ENCODE results near the gene HOXB2. TPM values are rescaled to one million over a fixed set of nuclear protein-coding genes. Genes with fewer than 3 reads are reported as not detected.

The HOXB2 gene
- total and polyA plus RNA-seq, 2 of the 8 experiments (the other 6 are each of a cell fraction or from before 2014, with no cell fraction given) = not detected

DNA sequence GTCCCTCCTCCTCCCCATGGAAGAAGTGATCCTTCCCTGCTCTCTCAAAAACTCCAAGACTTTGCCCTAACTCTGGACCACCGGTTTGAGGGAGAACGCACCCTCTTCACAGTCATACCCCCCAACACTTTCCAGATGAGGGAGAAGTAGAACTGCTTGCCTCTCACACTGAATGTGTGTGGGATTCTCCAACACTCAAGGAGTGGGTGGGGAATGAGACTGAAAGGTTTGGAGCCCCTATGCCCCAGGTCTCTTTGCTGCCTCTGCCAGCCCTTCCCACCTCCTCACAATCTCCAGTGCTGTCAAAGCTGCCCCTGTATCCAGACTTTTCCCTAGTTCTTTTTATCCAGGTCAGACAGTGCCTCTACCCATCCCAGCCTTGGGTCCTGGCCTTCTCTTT lies 21.8 kb upstream of the HOXB2 start:
- TF ChIP-seq CBX8 (IDR thresholded peaks at IDR 0.05; ENCODE audit: borderline replicate concordance, low read depth, low read length) (0 out of 2 replicates have a peak, but pooled peaks have one; percentile 16), SAP30 (IDR thresholded peaks at IDR 0.05; ENCODE audit: insufficient read depth, insufficient replicate concordance, low read length) (no peak)
- Histone ChIP-seq H2BK20ac (ENCODE audit: low read length) (0 out of 2 replicates have a peak overlapping the region, but pooled peaks have one; percentile 80), H3K4me2 (ENCODE audit: insufficient read depth in 1 of 2, low read depth in 2 of 2, low read length in 2 of 2) (no peak overlapping the region), H2AK5ac (ENCODE audit: low read depth, low read length) (no peak overlapping the region), H3K23ac (ENCODE audit: insufficient read length) (no peak overlapping the region), H4K5ac (ENCODE audit: insufficient read length, low read depth, low read length) (no peak overlapping the region), H2BK12ac (ENCODE audit: low read depth, low read length) (peak overlapping the region; percentile 71), H3K56ac (replicated peaks; ENCODE audit: insufficient read length, low read depth, low read length) (no peak overlapping the region), H4K20me1 (replicated peaks in 1 of 2; ENCODE audit: control insufficient read depth in 1 of 2, insufficient read depth in 2 of 2, low read length in 2 of 2) (peaks cover 2 to 39% of the 10 kb centered on the region in 2 experiments), H3K14ac (ENCODE audit: insufficient read length) (no peak overlapping the region), H4K8ac (ENCODE audit: extremely low read depth, insufficient read depth, low read length) (no peak overlapping the region), H3K4ac (replicated peaks; ENCODE audit: insufficient read length, low read depth, low read length) (no peak overlapping the region), H2AFZ (ENCODE audit: low read length) (no peak overlapping the region), H3K9ac (replicated peaks in 1 of 4; ENCODE audit: extremely low read depth in 1 of 4, low read depth in 3 of 4, low read length in 3 of 4) (no peak overlapping the region), H3K23me2 (ENCODE audit: low read depth, low read length) (peaks cover 4% of the 10 kb centered on the region; the same call in 1 of the 2 replicates), H2BK15ac (ENCODE audit: low read length) (peak overlapping the region; percentile 65; the same call in 1 of the 2 replicates), H3K27me3 (replicated peaks in 1 of 4; ENCODE audit: control insufficient read depth in 3 of 4, extremely low read depth in 1 of 4, insufficient read depth in 3 of 4, low read length in 3 of 4) (peaks cover 99 to 100% (median 100%) of the 10 kb centered on the region in 4 experiments), H3K4me1 (replicated peaks in 1 of 4; ENCODE audit: control insufficient read depth in 3 of 4, insufficient read depth in 4 of 4, low read length in 3 of 4) (peaks cover 0 to 7% (median 4%) of the 10 kb centered on the region in 4 experiments; a peak in 5 of 7 replicates), H2BK5ac (ENCODE audit: low read depth, low read length) (no peak overlapping the region), H3K79me2 (ENCODE audit: control insufficient read depth in 1 of 2, insufficient read depth in 2 of 2, low read length in 2 of 2) (no peaks in the 10 kb centered on the region), H3K9me3 (ENCODE audit: insufficient read depth in 2 of 2, low read depth in 1 of 2, low read length in 1 of 2) (no peaks in the 10 kb centered on the region), H3K27ac (ENCODE audit: low read depth, low read length) (no peak overlapping the region), H2BK120ac (replicated peaks; ENCODE audit: low read depth, low read length) (no peak overlapping the region), H3K36me3 (ENCODE audit: control insufficient read depth in 2 of 4, insufficient read depth in 4 of 4, low read length in 3 of 4) (no peaks in the 10 kb centered on the region; a peak in 1 of 8 replicates), H3K4me3 (ENCODE audit: extremely low read depth in 1 of 4, insufficient read depth in 2 of 4, low read depth in 3 of 4, low read length in 4 of 4) (no peak overlapping the region), H4K91ac (replicated peaks; ENCODE audit: insufficient read length, low read length) (no peak overlapping the region), H3K18ac (ENCODE audit: extremely low read depth, low read length) (peak overlapping the region; percentile 22; the same call in 1 of the 2 replicates), H3K79me1 (ENCODE audit: low read depth, low read length) (no peaks in the 10 kb centered on the region)
- DNase-seq (ENCODE audit: low read depth in 1 of 2, low spot score in 2 of 2) (no peak), FAIRE-seq (no peak)
- POLR2A ChIA-PET (ENCODE audit: partially characterized antibody) = interaction anchor here (1.2 kb wide), 1 partner anchor 46 kb away, joined by 3 read pairs; no protein-coding TSS in a partner anchor
- CTCF ChIA-PET (ENCODE audit: partially characterized antibody) = interaction anchor here (0.6 to 4.8 kb wide), 10 partner anchors 11 to 368 kb away, joined by 3 to 32 read pairs (median 4); partner anchors contain the start of gene HOXB5
- 49% methylated on average over 2 of the region's 2 CpGs; no CpG with 5 or more reads in 1 of the 2 experiments for WGBS, 2 experiments (ENCODE audit: extremely low coverage in 1 of 2, insufficient coverage in 1 of 2, insufficient read length in 1 of 2, insufficient replicate concordance in 2 of 2, low coverage in 1 of 2, low lambda C conversion rate in 2 of 2, missing lambda C conversion rate in 1 of 2)
